ENCODE measurements around the gene KLRF2. TPM values are rescaled to one million over a fixed set of nuclear protein-coding genes. Genes with fewer than 3 reads are reported as not detected.
A peak's percentile ranks its signal among the peaks of the same experiment; 100 is the strongest.

KLRF2 gene
- total and polyA plus RNA-seq, 2 experiments from 2014 or later: not detected

GRCh38 chr12:9900930-9901329 lies 19.6 kb downstream of the KLRF2 start:
- H3K9me2 ChIP-seq (ENCODE audit: insufficient read depth): no peaks in the 10 kb centered on the region
- in situ Hi-C loops (cut with MboI): no loop called here
- H3K27ac ChIP-seq: no peak overlapping the region
- no peak overlapping the region for H3K9ac ChIP-seq
- no peak overlapping the region for H3K4me3 ChIP-seq
- no peak overlapping the region for H3K4me2 ChIP-seq (ENCODE audit: unreplicated experiment)
- H3F3A ChIP-seq (ENCODE audit: insufficient read depth): no peaks in the 10 kb centered on the region
- H3K36me3 ChIP-seq (ENCODE audit: low read depth): no peaks in the 10 kb centered on the region
- H4K20me1 ChIP-seq (ENCODE audit: insufficient read depth): no peaks in the 10 kb centered on the region
- TF ChIP-seq EZH2 (IDR thresholded peaks at IDR 0.05; ENCODE audit: insufficient read depth, poor library complexity, severe bottlenecking) (no peak), EZH2phosphoT487 (IDR thresholded peaks at IDR 0.05; ENCODE audit: insufficient read depth, low read depth) (no peak)
- no peaks in the 10 kb centered on the region; the same call in 1 of the 2 replicates for H3K27me3 ChIP-seq (replicated peaks; ENCODE audit: insufficient read depth)
- DNase-seq: no peak
- H3K79me2 ChIP-seq (ENCODE audit: insufficient read depth): no peaks in the 10 kb centered on the region
- H3K9me3 ChIP-seq (ENCODE audit: low read depth): no peaks in the 10 kb centered on the region
- 29 to 41% methylated on average over 2 of the region's 2 CpGs for WGBS, 2 experiments (ENCODE audit: low coverage in 1 of 2, low lambda C conversion rate in 2 of 2, missing lambda C conversion rate in 2 of 2)
- no peak overlapping the region for H2AFZ ChIP-seq
- no peaks in the 10 kb centered on the region for H3K4me1 ChIP-seq (ENCODE audit: insufficient read depth)

- no peak overlapping the region for H2AFZ ChIP-seq
- DNase-seq: no peak
- TF ChIP-seq EZH2phosphoT487 (IDR thresholded peaks at IDR 0.05; ENCODE audit: insufficient read depth, low read depth) (no peak), EZH2 (IDR thresholded peaks at IDR 0.05; ENCODE audit: insufficient read depth, poor library complexity, severe bottlenecking) (no peak)
- no peaks in the 10 kb centered on the region for H4K20me1 ChIP-seq (ENCODE audit: insufficient read depth)
- no peaks in the 10 kb centered on the region for H3K4me1 ChIP-seq (ENCODE audit: insufficient read depth)
- H3K27ac ChIP-seq: no peak overlapping the region
- H3K9me2 ChIP-seq (ENCODE audit: insufficient read depth): no peaks in the 10 kb centered on the region
- H3K9me3 ChIP-seq (ENCODE audit: low read depth): no peaks in the 10 kb centered on the region
- no peaks in the 10 kb centered on the region for H3F3A ChIP-seq (ENCODE audit: insufficient read depth)
- in situ Hi-C loops (cut with MboI): no loop called here
- H3K4me2 ChIP-seq (ENCODE audit: unreplicated experiment): no peak overlapping the region
- peaks cover 5% of the 10 kb centered on the region; the same call in 1 of the 2 replicates for H3K27me3 ChIP-seq (replicated peaks; ENCODE audit: insufficient read depth)
- WGBS, 2 experiments (ENCODE audit: low coverage in 1 of 2, low lambda C conversion rate in 2 of 2, missing lambda C conversion rate in 2 of 2): 50 to 51% methylated on average over 7 of the region's 7 CpGs
- no peak overlapping the region for H3K9ac ChIP-seq
- H3K4me3 ChIP-seq: no peak overlapping the region
- no peaks in the 10 kb centered on the region for H3K36me3 ChIP-seq (ENCODE audit: low read depth)
- H3K79me2 ChIP-seq (ENCODE audit: insufficient read depth): no peaks in the 10 kb centered on the region
Measured at GRCh38 chr12:9902539-9903228, 21.4 kb downstream of the KLRF2 start.

DNA sequence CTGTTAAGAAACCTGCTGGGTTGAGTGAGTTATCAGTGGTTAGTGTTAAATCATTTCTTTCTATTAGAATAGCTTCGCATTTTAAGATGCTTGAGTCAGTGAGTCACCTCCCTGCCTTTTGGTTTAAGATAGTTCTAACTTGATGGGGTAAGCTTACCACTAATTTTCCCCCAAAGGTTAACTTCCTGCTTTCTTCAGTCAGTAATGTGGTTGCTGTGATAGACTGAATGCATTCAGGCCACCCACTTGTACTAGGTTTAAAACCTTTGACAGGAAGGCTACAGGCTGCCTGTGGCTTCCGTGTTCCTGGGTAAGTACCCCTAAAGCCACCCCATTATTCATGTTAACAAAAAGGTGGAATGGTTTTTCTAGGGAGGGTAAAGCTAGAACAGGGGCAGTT lies 25.6 kb downstream of the KLRF2 start:
- H3K4me3 ChIP-seq: no peak overlapping the region
- H3K79me2 ChIP-seq (ENCODE audit: insufficient read depth): no peaks in the 10 kb centered on the region
- peak; percentile 5 for DNase-seq
- in situ Hi-C loops (cut with MboI): no loop called here
- H3F3A ChIP-seq (ENCODE audit: insufficient read depth): no peaks in the 10 kb centered on the region
- H3K9ac ChIP-seq: no peak overlapping the region
- H4K20me1 ChIP-seq (ENCODE audit: insufficient read depth): no peaks in the 10 kb centered on the region
- H3K4me1 ChIP-seq (ENCODE audit: insufficient read depth): no peaks in the 10 kb centered on the region
- WGBS, 2 experiments (ENCODE audit: low coverage in 1 of 2, low lambda C conversion rate in 2 of 2, missing lambda C conversion rate in 2 of 2): 47 to 62% methylated on average over 2 of the region's 2 CpGs
- peaks cover 4% of the 10 kb centered on the region for H3K9me3 ChIP-seq (ENCODE audit: low read depth)
- no peak overlapping the region for H3K4me2 ChIP-seq (ENCODE audit: unreplicated experiment)
- TF ChIP-seq EZH2phosphoT487 (IDR thresholded peaks at IDR 0.05; ENCODE audit: insufficient read depth, low read depth) (no peak), EZH2 (IDR thresholded peaks at IDR 0.05; ENCODE audit: insufficient read depth, poor library complexity, severe bottlenecking) (no peak)
- 0 out of 2 replicates have a peak, but pooled peaks cover 5% of the 10 kb centered on the region for H3K27me3 ChIP-seq (replicated peaks; ENCODE audit: insufficient read depth)
- no peak overlapping the region for H2AFZ ChIP-seq
- no peaks in the 10 kb centered on the region for H3K9me2 ChIP-seq (ENCODE audit: insufficient read depth)
- H3K27ac ChIP-seq: no peak overlapping the region
- H3K36me3 ChIP-seq (ENCODE audit: low read depth): no peaks in the 10 kb centered on the region

DNA sequence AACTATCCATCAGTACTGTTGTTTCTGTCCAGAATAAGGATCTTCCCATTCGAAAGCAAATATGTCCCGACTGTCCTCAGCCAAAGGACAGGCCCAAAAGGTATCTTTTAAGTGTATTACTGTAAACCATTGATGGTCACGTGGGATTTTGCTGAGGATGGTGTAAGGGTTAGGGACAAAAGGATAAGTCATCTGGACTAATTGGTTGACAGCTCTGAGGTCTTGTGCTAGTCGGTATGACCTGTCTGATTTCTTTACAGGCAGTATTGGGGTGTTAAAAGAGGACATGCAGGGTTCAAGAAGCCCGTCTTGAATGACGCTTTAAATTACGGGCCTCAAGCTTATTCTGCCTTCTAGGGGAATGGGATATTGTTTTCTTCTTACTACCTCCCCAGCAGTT lies 26.5 kb downstream of the KLRF2 start:
- Histone ChIP-seq H3K79me2 (ENCODE audit: insufficient read depth) (no peaks in the 10 kb centered on the region), H3K27ac (no peak overlapping the region), H3K4me1 (ENCODE audit: insufficient read depth) (no peaks in the 10 kb centered on the region), H3K9me2 (ENCODE audit: insufficient read depth) (no peaks in the 10 kb centered on the region), H3K9me3 (ENCODE audit: low read depth) (peaks cover 4% of the 10 kb centered on the region), H2AFZ (no peak overlapping the region), H3K9ac (no peak overlapping the region), H3K36me3 (ENCODE audit: low read depth) (no peaks in the 10 kb centered on the region), H3K4me2 (ENCODE audit: unreplicated experiment) (no peak overlapping the region), H4K20me1 (ENCODE audit: insufficient read depth) (no peaks in the 10 kb centered on the region), H3F3A (ENCODE audit: insufficient read depth) (no peaks in the 10 kb centered on the region), H3K4me3 (no peak overlapping the region), H3K27me3 (replicated peaks; ENCODE audit: insufficient read depth) (0 out of 2 replicates have a peak, but pooled peaks cover 5% of the 10 kb centered on the region)
- 56 to 60% methylated on average over 7 of the region's 7 CpGs for WGBS, 2 experiments (ENCODE audit: low coverage in 1 of 2, low lambda C conversion rate in 2 of 2, missing lambda C conversion rate in 2 of 2)
- in situ Hi-C loops (cut with MboI): no loop called here
- no peak for DNase-seq
- no peak for TF ChIP-seq EZH2 (IDR thresholded peaks at IDR 0.05; ENCODE audit: insufficient read depth, poor library complexity, severe bottlenecking)
- TF ChIP-seq EZH2phosphoT487 (IDR thresholded peaks at IDR 0.05; ENCODE audit: insufficient read depth, low read depth): no peak

Measured in GM23248 (cell line).